ENCODE data around the gene PATE2.

DNA sequence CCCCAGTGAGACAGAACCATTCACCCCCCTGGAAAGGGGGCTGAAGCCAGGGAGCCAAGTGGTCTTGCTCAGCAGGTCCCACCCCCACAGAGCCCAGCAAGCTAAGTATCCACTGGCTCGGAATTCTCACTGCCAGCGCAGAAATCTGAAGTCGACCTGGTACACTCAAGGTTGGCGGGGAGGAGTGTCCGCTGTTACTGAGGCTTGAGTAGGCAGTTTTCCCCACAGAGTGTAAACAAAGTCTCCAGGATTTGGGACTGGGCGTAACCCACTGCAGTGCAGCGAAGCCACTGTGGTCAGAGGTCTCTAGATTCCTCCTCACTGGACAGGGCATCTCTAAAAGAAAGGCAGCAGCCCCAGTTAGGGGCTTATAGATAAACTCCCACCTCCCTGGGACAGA is 22.6 kb downstream of the PATE2 start:
- no peak for TF ChIP-seq GATA2 (IDR thresholded peaks at IDR 0.05; ENCODE audit: low read depth, low read length)
- TF ChIP-seq GATA3 (IDR thresholded peaks at IDR 0.05; ENCODE audit: low read depth, low read length), result no peak
